GM20431 (cell line): ENCODE results near the gene FHL1.
"Not testable (repeated sequence)": the region's sequence is repeated elsewhere in the genome, so short reads cannot be mapped to it uniquely, and the experiment has no call there.

Experiments used
- in situ Hi-C: fragments of 300-500 bp; cut with MseI, MboI; formaldehyde crosslinking; loops from one replicate; pipeline ENCODE4 v1.15.0; 2020; ENCODE audit warnings: low sequenced_read_pairs; ENCODE audit not compliant: unreplicated experiment

The FHL1 gene

GRCh38 chrX:136147315-136147901, at the start of gene FHL1:
Gene FHL1, plus strand, starts transcription at chrX:136147533.
- in situ Hi-C loops, result no loop called here

DNA sequence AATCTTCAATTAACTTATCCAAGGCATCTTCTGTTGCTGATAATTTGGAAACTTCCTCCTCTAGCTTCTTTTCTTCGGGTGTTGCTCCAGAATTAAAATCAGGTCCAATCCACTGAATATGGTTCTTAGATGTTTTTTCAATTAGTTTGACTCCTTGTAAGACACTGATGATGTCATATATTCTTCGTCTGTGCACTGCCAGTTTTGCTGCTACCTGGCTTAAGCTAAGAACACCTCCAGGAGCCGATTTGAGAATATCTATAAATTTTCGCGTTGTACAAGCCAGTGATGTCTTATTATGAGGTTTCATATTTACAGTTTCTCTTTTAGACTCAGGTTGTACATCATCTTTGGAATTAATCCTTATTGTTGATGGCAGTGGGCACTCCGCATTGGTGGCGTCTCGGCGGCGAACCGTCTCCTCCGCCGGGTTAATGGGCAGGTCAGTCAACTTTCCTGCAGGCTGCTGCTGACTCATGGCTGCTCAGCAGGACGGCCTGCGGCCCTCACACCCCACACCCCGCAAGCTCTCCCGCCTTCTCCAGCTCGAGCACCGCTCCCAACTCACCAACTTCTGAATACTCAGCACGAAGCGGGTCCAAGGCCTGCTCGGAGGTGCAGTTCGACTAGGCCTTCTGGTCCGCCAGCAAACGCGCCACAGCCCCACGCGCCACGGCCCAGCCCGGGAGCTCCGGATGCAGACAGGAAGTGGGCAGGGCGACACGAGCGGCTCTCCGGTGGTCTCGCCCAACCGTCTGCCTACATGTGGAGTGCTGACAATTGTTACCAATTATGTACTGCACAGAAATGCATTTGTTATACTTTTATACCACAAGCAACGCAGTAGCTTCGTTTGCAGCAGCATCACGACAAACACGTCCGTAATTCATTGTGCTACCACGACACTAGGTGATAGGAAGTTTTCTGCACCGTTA, 49.2 kb upstream of the FHL1 start:
- in situ Hi-C loops, result no loop called here

- in situ Hi-C loops, result no loop called here
Measured at GRCh38 chrX:136104936-136105335, 42.4 kb upstream of the FHL1 start.

DNA sequence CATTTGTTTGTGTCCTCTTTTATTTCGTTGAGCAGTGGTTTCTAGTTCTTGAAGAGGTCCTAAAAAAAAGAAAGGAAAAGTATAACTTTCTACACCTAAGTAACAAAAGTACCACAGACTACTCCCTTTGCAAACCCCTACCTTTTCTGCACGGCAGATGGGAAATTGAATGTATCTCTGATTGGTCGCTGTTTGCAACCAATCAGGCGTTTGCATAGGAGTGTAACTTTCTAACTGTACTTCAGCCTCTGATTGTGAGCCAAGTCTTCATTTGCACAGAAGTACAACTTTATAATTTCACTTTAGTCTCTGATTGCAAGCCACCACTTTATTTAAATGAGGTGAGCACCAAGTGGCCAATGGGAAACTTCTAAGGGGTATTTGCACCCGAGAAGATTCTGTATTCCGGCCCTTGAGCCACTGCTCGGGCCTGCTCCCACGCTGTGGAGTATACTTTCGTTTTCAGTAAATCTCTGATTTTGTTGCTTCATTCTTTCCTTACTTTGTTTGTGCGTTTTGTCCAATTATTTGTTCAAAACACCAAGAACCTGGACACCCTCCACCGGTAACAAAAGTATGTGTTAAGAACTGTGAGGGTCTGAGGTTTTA, 40.3 kb upstream of the FHL1 start:
- in situ Hi-C loops, result no loop called here

GRCh38 chrX:136108905-136109304, 38.4 kb upstream of the FHL1 start:
- in situ Hi-C loops, result not testable (repeated sequence)

GRCh38 chrX:136112286-136112685, 35.0 kb upstream of the FHL1 start:
- in situ Hi-C loops, result no loop called here

DNA sequence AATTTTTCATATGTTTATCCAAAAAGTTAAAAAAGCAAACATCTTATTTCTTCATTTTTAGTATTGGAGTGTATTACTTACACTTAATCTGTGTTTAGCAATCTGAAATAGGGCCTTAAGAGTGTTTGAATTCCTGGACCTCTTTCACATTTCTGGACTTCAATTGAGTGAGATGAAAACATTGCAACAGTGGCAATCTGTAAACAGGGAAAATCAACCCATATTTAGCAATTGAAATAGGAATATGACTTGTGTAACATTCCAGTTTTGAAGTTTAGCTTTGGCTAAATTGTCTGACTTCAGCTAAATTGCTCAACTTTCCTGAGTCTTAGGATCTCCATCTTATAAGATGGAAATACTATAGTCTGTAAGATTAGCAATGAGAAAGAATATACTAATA, 34.6 kb upstream of the FHL1 start:
- in situ Hi-C loops, result no loop called here

GRCh38 chrX:136115126-136115903, 32.0 kb upstream of the FHL1 start:
- in situ Hi-C loops, result no loop called here

DNA sequence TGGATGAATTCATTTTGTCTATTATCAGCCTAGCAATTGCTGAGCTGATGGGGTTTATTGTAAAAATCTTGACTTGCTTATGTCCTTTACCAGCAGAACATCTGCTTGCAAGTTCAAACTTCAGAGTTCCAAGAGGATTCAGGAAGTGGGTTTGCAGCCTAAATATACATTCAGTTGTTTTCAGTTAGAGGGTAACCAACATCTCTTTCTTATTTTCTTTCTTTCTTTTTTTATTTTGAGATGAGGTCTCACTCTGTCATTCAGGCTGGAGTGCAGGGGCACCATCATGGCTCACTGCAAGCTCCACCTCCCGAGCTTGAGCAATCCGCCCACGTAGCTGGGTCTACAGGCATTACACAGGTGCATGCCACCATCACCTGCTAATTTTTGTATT, 31.4 kb upstream of the FHL1 start:
- in situ Hi-C loops, result no loop called here

- in situ Hi-C loops, result no loop called here
Measured at GRCh38 chrX:136121788-136122187, 25.5 kb upstream of the FHL1 start.

GRCh38 chrX:136122207-136122606, 25.1 kb upstream of the FHL1 start:
- in situ Hi-C loops, result no loop called here

DNA sequence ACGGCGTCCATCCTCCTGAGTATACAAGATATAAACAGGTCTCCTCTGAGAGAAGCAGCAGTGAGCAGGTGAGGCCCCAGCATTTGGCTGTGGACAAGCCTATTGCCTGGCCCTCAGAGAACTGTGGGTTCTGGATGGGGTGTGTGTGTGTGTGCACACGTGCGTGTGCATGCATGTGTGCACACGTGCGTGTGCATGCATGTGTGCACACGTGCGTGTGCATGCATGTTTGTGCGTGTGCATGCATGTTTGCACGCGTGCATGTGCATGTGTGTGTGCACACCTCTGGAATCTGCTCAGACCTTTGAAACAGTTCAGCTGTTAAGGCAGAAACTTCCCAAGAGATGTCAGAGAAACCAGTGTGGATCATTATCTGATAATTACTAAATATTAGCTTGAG, 22.2 kb upstream of the FHL1 start:
- in situ Hi-C loops, result no loop called here

GRCh38 chrX:136126371-136126770, 21.0 kb upstream of the FHL1 start:
- in situ Hi-C loops, result no loop called here

GRCh38 chrX:136126872-136127406, 20.4 kb upstream of the FHL1 start:
- in situ Hi-C loops, result no loop called here

- in situ Hi-C loops, result no loop called here
Measured at GRCh38 chrX:136128743-136129142, 18.6 kb upstream of the FHL1 start.

GRCh38 chrX:136130931-136131833, 16.2 kb upstream of the FHL1 start:
- in situ Hi-C loops, result no loop called here

DNA sequence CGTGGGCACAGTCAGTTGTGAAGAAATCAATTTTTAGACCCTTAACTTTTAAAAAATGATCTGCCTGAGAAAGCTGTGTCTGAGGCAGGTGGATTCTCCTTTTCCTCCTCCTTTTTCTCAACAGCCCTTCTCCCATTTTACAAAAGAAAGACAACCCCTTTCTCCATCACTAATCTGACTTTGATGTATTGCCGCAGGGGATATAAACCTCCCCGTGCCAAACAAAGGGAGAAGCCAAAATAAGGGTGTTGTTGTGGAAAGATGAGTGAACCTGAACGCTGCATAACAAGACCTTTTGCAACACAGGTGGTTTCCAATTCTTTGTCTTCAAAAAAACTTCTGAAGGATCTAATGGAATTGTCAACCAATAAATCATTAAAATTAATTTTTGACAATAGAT, 8.4 kb upstream of the FHL1 start:
- in situ Hi-C loops, result no loop called here

DNA sequence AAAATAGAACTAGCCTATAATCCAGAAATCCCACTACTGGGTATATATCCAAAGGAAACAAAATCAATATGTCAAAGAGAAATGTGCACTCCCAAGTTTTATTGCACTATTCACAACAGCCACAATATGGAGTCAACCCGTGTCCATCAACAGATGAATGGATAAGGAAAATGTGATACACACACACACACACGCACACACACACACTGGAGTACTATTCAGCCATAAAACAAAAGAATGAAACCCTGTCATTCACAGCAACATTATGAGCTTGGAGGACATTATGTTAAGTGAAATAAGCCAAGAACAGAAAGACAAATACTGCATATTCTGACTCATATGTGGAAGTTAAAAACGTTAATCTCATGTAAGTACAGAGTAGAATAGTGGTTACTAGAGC, 5.8 kb upstream of the FHL1 start:
- in situ Hi-C loops, result no loop called here

- in situ Hi-C loops, result no loop called here
Measured at GRCh38 chrX:136142592-136142991, 4.7 kb upstream of the FHL1 start.
